ENCODE data around the gene TDP2. TPM values are rescaled to one million over a fixed set of nuclear protein-coding genes. Genes with fewer than 3 reads are reported as not detected.

TDP2 gene
- total and polyA plus RNA-seq, 2 donors (not counting 3 experiments of a cell fraction or from before 2014, with no cell fraction given): 13.7 to 39.2 TPM

- FAIRE-seq: no peak
- BruUV-seq (replicated peaks): no TSS peak
- dilution Hi-C loops (cut with MboI; ENCODE audit: extremely low pct_ligation_motif_present, low sequenced_read_pairs) (no loop called here), intact Hi-C loops (cut with micrococcal nuclease) (loop anchor here (5.0 kb wide), 1 partner anchor 37 kb away; the partner anchor contains the start of genes ACOT13 and TDP2)
- POLR2A ChIA-PET: interaction anchor here (1.4 kb wide), 1 partner anchor 15 kb away, joined by 6 read pairs; the partner anchor contains the start of gene C6orf62
- DNase-seq (ENCODE audit: low read depth, low spot score): no peak
- no peak overlapping the region for H3K4me3 ChIP-seq (replicated peaks in 1 of 3; ENCODE audit: insufficient read depth in 1 of 3, low read depth in 1 of 3, low read length in 3 of 3)
- TF ChIP-seq POLR2A (IDR thresholded peaks at IDR 0.05; ENCODE audit: low read depth, low read length) (no peak), GATA2 (IDR thresholded peaks at IDR 0.05; ENCODE audit: insufficient read depth, insufficient read length, low read depth, low read length) (no peak), MAX (IDR thresholded peaks at IDR 0.05; ENCODE audit: insufficient read depth, insufficient read length) (no peak), EZH2 (IDR thresholded peaks at IDR 0.05; ENCODE audit: borderline replicate concordance, low read depth, low read length, severe bottlenecking) (no peak), FOS (IDR thresholded peaks at IDR 0.05; ENCODE audit: borderline replicate concordance, insufficient read depth, low read length) (no peak), JUN (IDR thresholded peaks at IDR 0.05; ENCODE audit: borderline replicate concordance, insufficient read depth, insufficient read length, low read depth) (no peak), POLR2AphosphoS5 (IDR thresholded peaks at IDR 0.05; ENCODE audit: insufficient read depth, low read depth, low read length) (no peak), CTCF (IDR thresholded peaks at IDR 0.05; ENCODE audit: extremely low read depth in 1 of 2, insufficient read depth in 1 of 2, low read depth in 1 of 2, low read length in 2 of 2) (no peak), MYC (IDR thresholded peaks at IDR 0.05; ENCODE audit: low read depth, low read length) (no peak)
- no peak overlapping the region for H3K4me2 ChIP-seq (ENCODE audit: insufficient read depth, low read length)
- H3K9me3 ChIP-seq (replicated peaks; ENCODE audit: control insufficient read depth, insufficient read depth, low read length): no peaks in the 10 kb centered on the region
- peaks cover 32 to 41% of the 10 kb centered on the region in 2 experiments for H3K36me3 ChIP-seq (ENCODE audit: control insufficient read depth in 2 of 2, extremely low read depth in 1 of 2, insufficient read depth in 2 of 2, low read length in 2 of 2)
- CTCF ChIA-PET: interaction anchor here (0.9 to 3.4 kb wide), 4 partner anchors 13 to 123 kb away, joined by 3 to 20 read pairs (median 3); no protein-coding TSS in a partner anchor
- no peak overlapping the region for H3K27ac ChIP-seq (ENCODE audit: insufficient read depth, low read depth, low read length)
- H3K4me1 ChIP-seq (ENCODE audit: control insufficient read depth, extremely low read depth, insufficient read depth, low read length): no peaks in the 10 kb centered on the region
- H3K9me1 ChIP-seq (replicated peaks; ENCODE audit: control insufficient read depth, extremely low read depth, insufficient read depth, low read length): no peaks in the 10 kb centered on the region
- peaks cover 4% of the 10 kb centered on the region for H4K20me1 ChIP-seq (replicated peaks; ENCODE audit: control insufficient read depth, extremely low read depth, insufficient read depth, low read length)
- peaks cover 7% of the 10 kb centered on the region for H3K79me2 ChIP-seq (ENCODE audit: control insufficient read depth, insufficient read depth, low read length)
- H2AFZ ChIP-seq (ENCODE audit: low read depth, low read length): no peak overlapping the region
- H3K27me3 ChIP-seq (ENCODE audit: control insufficient read depth in 2 of 2, insufficient read depth in 2 of 2, low read length in 2 of 2): no peaks in the 10 kb centered on the region
- H3K9ac ChIP-seq (replicated peaks; ENCODE audit: extremely low read depth, insufficient read depth, low read length): no peak overlapping the region
These were observed 37.8 kb upstream of the TDP2 start for GRCh38 chr6:24704468-24704867.
